ENCODE data around the gene TMEM161B.
A peak's percentile ranks its signal among the peaks of the same experiment; 100 is the strongest.

TMEM161B gene

GRCh38 chr5:88238732-88239131 lies 29.9 kb downstream of the TMEM161B start:
- no peak for FAIRE-seq
- TF ChIP-seq POLR2A (IDR thresholded peaks at IDR 0.05; ENCODE audit: low read depth, low read length) (no peak), SPI1 (IDR thresholded peaks at IDR 0.05; ENCODE audit: low read depth, low read length) (peak; percentile 54; the same call in 1 of the 2 replicates)
- no peak for DNase-seq (ENCODE audit: insufficient read length, low spot score)

GRCh38 chr5:88236866-88237642 lies 31.6 kb downstream of the TMEM161B start:
- FAIRE-seq: no peak
- DNase-seq (ENCODE audit: insufficient read length, low spot score): no peak
- TF ChIP-seq PAX5 (IDR thresholded peaks at IDR 0.05; ENCODE audit: insufficient read depth, low read length, severe bottlenecking): no peak
- TF ChIP-seq SPI1 (IDR thresholded peaks at IDR 0.05; ENCODE audit: low read depth, low read length): no peak
- no peak for TF ChIP-seq TAF1 (IDR thresholded peaks at IDR 0.05; ENCODE audit: low read depth, low read length)
- no peak for TF ChIP-seq POLR2A (IDR thresholded peaks at IDR 0.05; ENCODE audit: low read depth, low read length)
- TF ChIP-seq POU2F2 (IDR thresholded peaks at IDR 0.05; ENCODE audit: low read depth, low read length): no peak
- TF ChIP-seq POLR2AphosphoS5 (IDR thresholded peaks at IDR 0.05; ENCODE audit: low read depth, low read length): no peak

- FAIRE-seq: no peak
- DNase-seq (ENCODE audit: insufficient read length, low spot score): no peak
- TF ChIP-seq POU2F2 (IDR thresholded peaks at IDR 0.05; ENCODE audit: low read depth, low read length) (no peak), TAF1 (IDR thresholded peaks at IDR 0.05; ENCODE audit: low read depth, low read length) (no peak), PAX5 (IDR thresholded peaks at IDR 0.05; ENCODE audit: insufficient read depth, low read length, severe bottlenecking) (no peak), SPI1 (IDR thresholded peaks at IDR 0.05; ENCODE audit: low read depth, low read length) (no peak), POLR2AphosphoS5 (IDR thresholded peaks at IDR 0.05; ENCODE audit: low read depth, low read length) (no peak), POLR2A (IDR thresholded peaks at IDR 0.05; ENCODE audit: low read depth, low read length) (no peak)
Measured at GRCh38 chr5:88235828-88236227, 32.8 kb downstream of the TMEM161B start.

- TF ChIP-seq PAX5 (IDR thresholded peaks at IDR 0.05; ENCODE audit: insufficient read depth, low read length, severe bottlenecking): no peak
- no peak for TF ChIP-seq POLR2AphosphoS5 (IDR thresholded peaks at IDR 0.05; ENCODE audit: low read depth, low read length)
- TF ChIP-seq SPI1 (IDR thresholded peaks at IDR 0.05; ENCODE audit: low read depth, low read length): no peak
- TF ChIP-seq POLR2A (IDR thresholded peaks at IDR 0.05; ENCODE audit: low read depth, low read length): no peak
- TF ChIP-seq TAF1 (IDR thresholded peaks at IDR 0.05; ENCODE audit: low read depth, low read length): no peak
- TF ChIP-seq POU2F2 (IDR thresholded peaks at IDR 0.05; ENCODE audit: low read depth, low read length): no peak
- DNase-seq (ENCODE audit: insufficient read length, low spot score): no peak
- no peak for FAIRE-seq
Measured at GRCh38 chr5:88235346-88235745, 33.3 kb downstream of the TMEM161B start.

- TF ChIP-seq POLR2A (IDR thresholded peaks at IDR 0.05; ENCODE audit: low read depth, low read length): no peak
- TF ChIP-seq PAX5 (IDR thresholded peaks at IDR 0.05; ENCODE audit: insufficient read depth, low read length, severe bottlenecking): no peak
- TF ChIP-seq POLR2AphosphoS5 (IDR thresholded peaks at IDR 0.05; ENCODE audit: low read depth, low read length): no peak
- TF ChIP-seq SPI1 (IDR thresholded peaks at IDR 0.05; ENCODE audit: low read depth, low read length): no peak
- TF ChIP-seq TAF1 (IDR thresholded peaks at IDR 0.05; ENCODE audit: low read depth, low read length): no peak
- TF ChIP-seq POU2F2 (IDR thresholded peaks at IDR 0.05; ENCODE audit: low read depth, low read length): no peak
- no peak for FAIRE-seq
Measured at GRCh38 chr5:88230546-88231066, 38.0 kb downstream of the TMEM161B start.

GRCh38 chr5:88226881-88227450 lies 41.7 kb downstream of the TMEM161B start:
- no peak for DNase-seq (ENCODE audit: insufficient read length, low spot score)
- TF ChIP-seq POLR2A (IDR thresholded peaks at IDR 0.05; ENCODE audit: low read depth, low read length) (no peak), POLR2AphosphoS5 (IDR thresholded peaks at IDR 0.05; ENCODE audit: low read depth, low read length) (no peak), SPI1 (IDR thresholded peaks at IDR 0.05; ENCODE audit: low read depth, low read length) (no peak), PAX5 (IDR thresholded peaks at IDR 0.05; ENCODE audit: insufficient read depth, low read length, severe bottlenecking) (no peak), POU2F2 (IDR thresholded peaks at IDR 0.05; ENCODE audit: low read depth, low read length) (no peak), TAF1 (IDR thresholded peaks at IDR 0.05; ENCODE audit: low read depth, low read length) (no peak)
- no peak for FAIRE-seq

More at GRCh38 chr5:88230546-88231066, 38.0 kb downstream of the TMEM161B start:
- no peak for DNase-seq (ENCODE audit: insufficient read length, low spot score)

GRCh38 chr5:88214655-88215054 lies 54.0 kb downstream of the TMEM161B start:
- TF ChIP-seq POU2F2 (IDR thresholded peaks at IDR 0.05; ENCODE audit: low read depth, low read length): no peak
- TF ChIP-seq TAF1 (IDR thresholded peaks at IDR 0.05; ENCODE audit: low read depth, low read length): no peak
- TF ChIP-seq PAX5 (IDR thresholded peaks at IDR 0.05; ENCODE audit: insufficient read depth, low read length, severe bottlenecking): no peak
- TF ChIP-seq POLR2AphosphoS5 (IDR thresholded peaks at IDR 0.05; ENCODE audit: low read depth, low read length): no peak
- TF ChIP-seq POLR2A (IDR thresholded peaks at IDR 0.05; ENCODE audit: low read depth, low read length): no peak
- no peak for TF ChIP-seq SPI1 (IDR thresholded peaks at IDR 0.05; ENCODE audit: low read depth, low read length)
- FAIRE-seq: peak; percentile 78
- DNase-seq (ENCODE audit: insufficient read length, low spot score): no peak

GRCh38 chr5:88207575-88207974 lies 61.1 kb downstream of the TMEM161B start:
- no peak for TF ChIP-seq POU2F2 (IDR thresholded peaks at IDR 0.05; ENCODE audit: low read depth, low read length)
- TF ChIP-seq PAX5 (IDR thresholded peaks at IDR 0.05; ENCODE audit: insufficient read depth, low read length, severe bottlenecking): no peak
- no peak for TF ChIP-seq POLR2AphosphoS5 (IDR thresholded peaks at IDR 0.05; ENCODE audit: low read depth, low read length)
- TF ChIP-seq POLR2A (IDR thresholded peaks at IDR 0.05; ENCODE audit: low read depth, low read length): no peak
- TF ChIP-seq TAF1 (IDR thresholded peaks at IDR 0.05; ENCODE audit: low read depth, low read length): no peak
- TF ChIP-seq SPI1 (IDR thresholded peaks at IDR 0.05; ENCODE audit: low read depth, low read length): no peak
- FAIRE-seq: no peak

GRCh38 chr5:88203981-88204750 lies 64.5 kb downstream of the TMEM161B start:
- FAIRE-seq: no peak
- TF ChIP-seq SPI1 (IDR thresholded peaks at IDR 0.05; ENCODE audit: low read depth, low read length) (no peak), POU2F2 (IDR thresholded peaks at IDR 0.05; ENCODE audit: low read depth, low read length) (peak; percentile 45; the same call in 1 of the 2 replicates)
- peak; percentile 20 for DNase-seq (ENCODE audit: insufficient read length, low spot score)

More at GRCh38 chr5:88207575-88207974, 61.1 kb downstream of the TMEM161B start:
- DNase-seq (ENCODE audit: insufficient read length, low spot score): no peak

Measured in GM12891 (cell line).